Mammary epithelial cell (primary cell): Measurements from ENCODE around the gene RBP3.

Source experiments
- CTCF ChIP-seq, 2 donors: IDR thresholded peaks in 1 of 2; conservative IDR thresholded peaks in 1 of 2; 2 replicates each; pipeline ENCODE4 v1.5.1; 2011 to 2012; ENCODE audit warnings: inconsistent platforms in 2 of 2, low read length in 2 of 2, mild to moderate bottlenecking in 2 of 2, control low read depth in 1 of 2, low read depth in 1 of 2; ENCODE audit not compliant: insufficient read depth in 1 of 2; ENCODE audit errors: extremely low read depth in 1 of 2
- EZH2 ChIP-seq: IDR thresholded peaks from 2 replicates; pipeline ENCODE4 v1.6.1; 2012; ENCODE audit warnings: low read length, inconsistent platforms, borderline replicate concordance

DNA sequence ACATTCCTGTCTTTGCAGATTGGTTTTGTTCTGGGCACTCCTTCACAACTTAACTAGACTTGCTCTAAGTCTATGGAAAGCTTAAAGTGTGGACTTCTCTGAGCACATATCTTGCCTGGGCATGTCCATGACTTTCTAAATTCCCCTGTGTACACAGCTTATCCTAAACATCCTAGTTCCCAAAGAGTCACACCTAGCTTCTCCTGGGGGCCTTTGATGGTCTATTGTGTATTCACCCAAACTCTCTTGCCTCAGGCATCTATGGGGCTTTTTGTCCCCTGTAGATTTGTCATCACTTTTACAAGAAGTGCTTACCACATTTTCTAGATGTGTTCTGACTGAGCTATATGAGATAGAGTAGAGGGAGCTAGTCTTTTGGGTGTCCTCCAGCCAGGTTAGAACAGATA, 48.2 kb downstream of the RBP3 start:
- no peak for TF ChIP-seq EZH2
- TF ChIP-seq CTCF (conservative IDR thresholded peaks at IDR 0.05 in 1 of 2, IDR thresholded peaks at IDR 0.05 in 1 of 2; ENCODE audit: extremely low read depth in 1 of 2, insufficient read depth in 1 of 2, low read depth in 1 of 2, low read length in 2 of 2): no peak
